SH-SY5Y (cell line): ENCODE data around the gene RACK1.

Experiments
- GATA2 ChIP-seq: IDR thresholded peaks from 2 replicates; pipeline ENCODE4 v1.6.1; 2011; ENCODE audit warnings: mild to moderate bottlenecking, low read depth, low read length
- GATA3 ChIP-seq: IDR thresholded peaks from 2 replicates; pipeline ENCODE4 v1.6.1; 2011; ENCODE audit warnings: low read depth, mild to moderate bottlenecking, low read length, moderate library complexity

DNA sequence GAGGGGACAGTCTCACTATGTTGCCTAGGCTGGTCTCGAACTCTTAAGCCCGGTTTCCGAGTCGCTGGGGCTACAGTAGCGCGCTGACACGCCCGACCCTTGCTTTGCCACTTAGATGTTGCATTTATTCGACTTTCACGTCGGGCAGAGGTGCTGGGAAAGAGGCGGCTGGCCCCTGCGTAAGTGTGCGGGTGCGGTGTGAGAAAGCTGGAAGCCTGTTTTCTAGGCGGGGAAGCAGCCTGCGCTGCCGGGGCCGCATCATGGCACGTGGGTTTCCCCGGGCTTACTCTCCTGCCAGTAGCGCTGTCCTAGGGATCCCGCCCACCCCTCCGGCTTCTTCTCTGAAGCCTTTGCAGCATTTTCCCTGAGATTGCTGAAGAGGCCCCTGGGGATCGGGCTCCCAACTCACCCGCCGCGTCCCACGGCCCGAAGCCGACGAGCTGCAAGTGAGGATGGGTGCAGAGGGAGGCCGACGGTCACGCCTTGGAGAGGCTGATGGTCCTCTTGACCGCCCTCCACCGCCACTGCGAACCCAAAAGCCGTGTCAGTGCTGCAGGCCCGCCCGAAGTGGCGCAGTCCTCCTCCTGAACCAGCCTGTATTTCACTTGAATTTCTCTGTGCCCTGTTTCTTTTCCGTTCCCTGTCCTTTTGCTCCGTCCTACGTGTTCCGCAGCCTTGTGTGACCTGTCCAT is 26.4 kb downstream of the RACK1 start:
- TF ChIP-seq GATA2: no peak
- no peak for TF ChIP-seq GATA3
